ENCODE data around the gene FIG4. TPM values are rescaled to one million over a fixed set of nuclear protein-coding genes. Genes with fewer than 3 reads are reported as not detected.

The FIG4 gene
- total and polyA plus RNA-seq, 2 of the 13 experiments (the other 11 are each of a cell fraction or from before 2014, with no cell fraction given) = 5.5 to 7.9 TPM

DNA sequence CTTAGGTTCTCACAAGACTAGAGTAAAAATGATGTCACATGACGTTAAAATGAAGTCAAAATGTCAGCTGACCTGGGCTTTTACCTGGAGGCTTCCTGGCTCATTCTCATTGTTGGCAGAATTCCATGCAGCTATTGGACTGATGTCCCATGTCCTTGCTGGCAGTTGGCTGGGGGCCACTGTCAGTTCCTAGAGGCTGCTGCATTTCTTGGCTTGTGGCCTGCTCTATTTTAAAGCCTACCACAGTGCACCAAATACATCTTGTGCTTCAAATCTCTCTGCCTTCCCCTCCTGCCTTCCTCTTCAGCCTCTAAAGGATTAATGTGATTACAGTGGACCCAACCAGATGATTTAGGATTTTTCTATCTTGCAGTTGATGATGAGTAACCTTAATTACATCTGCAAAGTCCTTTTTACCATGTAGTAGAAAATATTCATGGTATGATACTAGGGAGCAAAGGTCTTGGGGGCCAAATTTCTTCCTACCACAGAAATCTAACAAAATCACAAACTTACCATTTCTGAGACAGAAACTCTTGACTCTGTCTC lies 81.9 kb downstream of the FIG4 start:
- in situ Hi-C loops (cut with HindIII; ENCODE audit: extremely low pct_ligation_motif_present, low pct_unique_long_range_greater_than_20kb) (no loop called here), intact Hi-C loops (cut with micrococcal nuclease; ENCODE audit: unreplicated experiment) (no loop called here)
- BruUV-seq (replicated peaks) = no TSS peak
- FAIRE-seq = no peak
- Histone ChIP-seq H3K9me3 (ENCODE audit: low read length) (no peaks in the 10 kb centered on the region), H3K9ac (ENCODE audit: insufficient read depth, low read depth, low read length) (no peak overlapping the region), H3K79me2 (ENCODE audit: insufficient read depth, low read length) (no peaks in the 10 kb centered on the region), H3K27me3 (ENCODE audit: control insufficient read depth in 1 of 2, insufficient read depth in 2 of 2, low read length in 2 of 2) (no peaks in the 10 kb centered on the region), H3K27ac (ENCODE audit: extremely low read length, insufficient read depth, low read length) (no peak overlapping the region), H2AFZ (ENCODE audit: low read length) (no peak overlapping the region), H3K4me3 (replicated peaks in 1 of 3; ENCODE audit: insufficient read depth in 1 of 3, low read depth in 2 of 3, low read length in 3 of 3) (no peak overlapping the region), H4K20me1 (ENCODE audit: insufficient read depth, low read length) (no peaks in the 10 kb centered on the region), H3K4me2 (ENCODE audit: low read depth, low read length) (no peak overlapping the region), H3K4me1 (ENCODE audit: insufficient read depth, low read length) (no peaks in the 10 kb centered on the region), H3K36me3 (replicated peaks in 1 of 2; ENCODE audit: control insufficient read depth in 1 of 2, insufficient read depth in 2 of 2, low read length in 2 of 2) (no peaks in the 10 kb centered on the region)
- ATAC-seq = no peak
- CTCF ChIA-PET (ENCODE audit: low intra/inter-chr PET ratio, low total read pairs) = no interaction called here
- 100% methylated on average over 1 of the region's 1 CpG for WGBS (ENCODE audit: low lambda C conversion rate)
- no peak for DNase-seq (ENCODE audit: low spot score)
- TF ChIP-seq ZNF878 (CRISPR knock-in tag; IDR thresholded peaks at IDR 0.05) (no peak), ZFY (CRISPR knock-in tag; IDR thresholded peaks at IDR 0.05) (no peak), NCOA1 (CRISPR knock-in tag; IDR thresholded peaks at IDR 0.05) (no peak), ZNF264 (CRISPR knock-in tag; IDR thresholded peaks at IDR 0.05) (no peak), ZNF777 (CRISPR knock-in tag; IDR thresholded peaks at IDR 0.05) (no peak), ZNF589 (CRISPR knock-in tag; conservative IDR thresholded peaks at IDR 0.05) (no peak), ARNT2 (CRISPR knock-in tag; IDR thresholded peaks at IDR 0.05; ENCODE audit: low read depth) (no peak)
- TF ChIP-seq, protein P1, sequence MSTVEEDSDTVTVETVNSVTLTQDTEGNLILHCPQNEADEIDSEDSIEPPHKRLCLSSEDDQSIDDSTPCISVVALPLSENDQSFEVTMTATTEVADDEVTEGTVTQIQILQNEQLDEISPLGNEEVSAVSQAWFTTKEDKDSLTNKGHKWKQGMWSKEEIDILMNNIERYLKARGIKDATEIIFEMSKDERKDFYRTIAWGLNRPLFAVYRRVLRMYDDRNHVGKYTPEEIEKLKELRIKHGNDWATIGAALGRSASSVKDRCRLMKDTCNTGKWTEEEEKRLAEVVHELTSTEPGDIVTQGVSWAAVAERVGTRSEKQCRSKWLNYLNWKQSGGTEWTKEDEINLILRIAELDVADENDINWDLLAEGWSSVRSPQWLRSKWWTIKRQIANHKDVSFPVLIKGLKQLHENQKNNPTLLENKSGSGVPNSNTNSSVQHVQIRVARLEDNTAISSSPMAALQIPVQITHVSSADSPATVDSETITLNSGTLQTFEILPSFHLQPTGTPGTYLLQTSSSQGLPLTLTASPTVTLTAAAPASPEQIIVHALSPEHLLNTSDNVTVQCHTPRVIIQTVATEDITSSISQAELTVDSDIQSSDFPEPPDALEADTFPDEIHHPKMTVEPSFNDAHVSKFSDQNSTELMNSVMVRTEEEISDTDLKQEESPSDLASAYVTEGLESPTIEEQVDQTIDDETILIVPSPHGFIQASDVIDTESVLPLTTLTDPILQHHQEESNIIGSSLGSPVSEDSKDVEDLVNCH (CRISPR knock-in tag; IDR thresholded peaks at IDR 0.05) = no peak
- TF ChIP-seq, protein P2, sequence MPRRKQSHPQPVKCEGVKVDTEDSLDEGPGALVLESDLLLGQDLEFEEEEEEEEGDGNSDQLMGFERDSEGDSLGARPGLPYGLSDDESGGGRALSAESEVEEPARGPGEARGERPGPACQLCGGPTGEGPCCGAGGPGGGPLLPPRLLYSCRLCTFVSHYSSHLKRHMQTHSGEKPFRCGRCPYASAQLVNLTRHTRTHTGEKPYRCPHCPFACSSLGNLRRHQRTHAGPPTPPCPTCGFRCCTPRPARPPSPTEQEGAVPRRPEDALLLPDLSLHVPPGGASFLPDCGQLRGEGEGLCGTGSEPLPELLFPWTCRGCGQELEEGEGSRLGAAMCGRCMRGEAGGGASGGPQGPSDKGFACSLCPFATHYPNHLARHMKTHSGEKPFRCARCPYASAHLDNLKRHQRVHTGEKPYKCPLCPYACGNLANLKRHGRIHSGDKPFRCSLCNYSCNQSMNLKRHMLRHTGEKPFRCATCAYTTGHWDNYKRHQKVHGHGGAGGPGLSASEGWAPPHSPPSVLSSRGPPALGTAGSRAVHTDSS (CRISPR knock-in tag; conservative IDR thresholded peaks at IDR 0.05) = no peak
- TF ChIP-seq, protein P3, sequence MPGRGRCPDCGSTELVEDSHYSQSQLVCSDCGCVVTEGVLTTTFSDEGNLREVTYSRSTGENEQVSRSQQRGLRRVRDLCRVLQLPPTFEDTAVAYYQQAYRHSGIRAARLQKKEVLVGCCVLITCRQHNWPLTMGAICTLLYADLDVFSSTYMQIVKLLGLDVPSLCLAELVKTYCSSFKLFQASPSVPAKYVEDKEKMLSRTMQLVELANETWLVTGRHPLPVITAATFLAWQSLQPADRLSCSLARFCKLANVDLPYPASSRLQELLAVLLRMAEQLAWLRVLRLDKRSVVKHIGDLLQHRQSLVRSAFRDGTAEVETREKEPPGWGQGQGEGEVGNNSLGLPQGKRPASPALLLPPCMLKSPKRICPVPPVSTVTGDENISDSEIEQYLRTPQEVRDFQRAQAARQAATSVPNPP (CRISPR knock-in tag; IDR thresholded peaks at IDR 0.05) = no peak
- TF ChIP-seq, protein P4, sequence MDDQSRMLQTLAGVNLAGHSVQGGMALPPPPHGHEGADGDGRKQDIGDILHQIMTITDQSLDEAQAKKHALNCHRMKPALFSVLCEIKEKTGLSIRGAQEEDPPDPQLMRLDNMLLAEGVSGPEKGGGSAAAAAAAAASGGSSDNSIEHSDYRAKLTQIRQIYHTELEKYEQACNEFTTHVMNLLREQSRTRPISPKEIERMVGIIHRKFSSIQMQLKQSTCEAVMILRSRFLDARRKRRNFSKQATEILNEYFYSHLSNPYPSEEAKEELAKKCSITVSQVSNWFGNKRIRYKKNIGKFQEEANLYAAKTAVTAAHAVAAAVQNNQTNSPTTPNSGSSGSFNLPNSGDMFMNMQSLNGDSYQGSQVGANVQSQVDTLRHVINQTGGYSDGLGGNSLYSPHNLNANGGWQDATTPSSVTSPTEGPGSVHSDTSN (CRISPR knock-in tag; IDR thresholded peaks at IDR 0.05; ENCODE audit: borderline replicate concordance) = no peak
- TF ChIP-seq, protein P5, sequence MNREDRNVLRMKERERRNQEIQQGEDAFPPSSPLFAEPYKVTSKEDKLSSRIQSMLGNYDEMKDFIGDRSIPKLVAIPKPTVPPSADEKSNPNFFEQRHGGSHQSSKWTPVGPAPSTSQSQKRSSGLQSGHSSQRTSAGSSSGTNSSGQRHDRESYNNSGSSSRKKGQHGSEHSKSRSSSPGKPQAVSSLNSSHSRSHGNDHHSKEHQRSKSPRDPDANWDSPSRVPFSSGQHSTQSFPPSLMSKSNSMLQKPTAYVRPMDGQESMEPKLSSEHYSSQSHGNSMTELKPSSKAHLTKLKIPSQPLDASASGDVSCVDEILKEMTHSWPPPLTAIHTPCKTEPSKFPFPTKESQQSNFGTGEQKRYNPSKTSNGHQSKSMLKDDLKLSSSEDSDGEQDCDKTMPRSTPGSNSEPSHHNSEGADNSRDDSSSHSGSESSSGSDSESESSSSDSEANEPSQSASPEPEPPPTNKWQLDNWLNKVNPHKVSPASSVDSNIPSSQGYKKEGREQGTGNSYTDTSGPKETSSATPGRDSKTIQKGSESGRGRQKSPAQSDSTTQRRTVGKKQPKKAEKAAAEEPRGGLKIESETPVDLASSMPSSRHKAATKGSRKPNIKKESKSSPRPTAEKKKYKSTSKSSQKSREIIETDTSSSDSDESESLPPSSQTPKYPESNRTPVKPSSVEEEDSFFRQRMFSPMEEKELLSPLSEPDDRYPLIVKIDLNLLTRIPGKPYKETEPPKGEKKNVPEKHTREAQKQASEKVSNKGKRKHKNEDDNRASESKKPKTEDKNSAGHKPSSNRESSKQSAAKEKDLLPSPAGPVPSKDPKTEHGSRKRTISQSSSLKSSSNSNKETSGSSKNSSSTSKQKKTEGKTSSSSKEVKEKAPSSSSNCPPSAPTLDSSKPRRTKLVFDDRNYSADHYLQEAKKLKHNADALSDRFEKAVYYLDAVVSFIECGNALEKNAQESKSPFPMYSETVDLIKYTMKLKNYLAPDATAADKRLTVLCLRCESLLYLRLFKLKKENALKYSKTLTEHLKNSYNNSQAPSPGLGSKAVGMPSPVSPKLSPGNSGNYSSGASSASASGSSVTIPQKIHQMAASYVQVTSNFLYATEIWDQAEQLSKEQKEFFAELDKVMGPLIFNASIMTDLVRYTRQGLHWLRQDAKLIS (CRISPR knock-in tag; IDR thresholded peaks at IDR 0.05) = no peak
- POLR2A ChIA-PET = no interaction called here

Data from HepG2 (cell line).